AG10803 (cell line): Measurements from ENCODE around the gene CDT1.

Experiments used
- DNase-seq: peaks from one replicate; pipeline ENCODE4 v3.0.0; 2010; ENCODE audit warnings: low read depth
- H3K4me3 ChIP-seq: 2 replicates; pipeline ENCODE4 v1.5.1; 2011; ENCODE audit warnings: mild to moderate bottlenecking, low read length, control low read depth
- CTCF ChIP-seq: conservative IDR thresholded peaks from 2 replicates; pipeline ENCODE4 v1.5.1; 2011; ENCODE audit warnings: mild to moderate bottlenecking, low read length, control low read depth, inconsistent platforms

The CDT1 gene

GRCh38 chr16:88807626-88808453 lies 4.3 kb downstream of the CDT1 start:
- TF ChIP-seq CTCF = no peak
- H3K4me3 ChIP-seq = no peak overlapping the region
- DNase-seq = no peak

- DNase-seq = no peak
- TF ChIP-seq CTCF = no peak
- no peak overlapping the region for H3K4me3 ChIP-seq
These were observed 5.6 kb downstream of the CDT1 start for GRCh38 chr16:88809068-88809675.

GRCh38 chr16:88809676-88810165 lies 6.1 kb downstream of the CDT1 start:
- no peak for DNase-seq
- H3K4me3 ChIP-seq = no peak overlapping the region
- TF ChIP-seq CTCF = no peak

GRCh38 chr16:88810166-88810911 lies 6.8 kb downstream of the CDT1 start:
- TF ChIP-seq CTCF = no peak
- peak overlapping the region; percentile 74 for H3K4me3 ChIP-seq
- DNase-seq = no peak

GRCh38 chr16:88810912-88811768 lies 7.6 kb downstream of the CDT1 start:
- TF ChIP-seq CTCF = no peak
- H3K4me3 ChIP-seq = peak overlapping the region; percentile 74
- peak; percentile 71 for DNase-seq

- peak; percentile 92 for DNase-seq
- no peak for TF ChIP-seq CTCF
- peak within 1 kb of the TSS; percentile 74 for H3K4me3 ChIP-seq
These were observed 8.4 kb downstream of the CDT1 start, which contains the start of gene APRT for GRCh38 chr16:88811769-88812512. APRT (minus strand) TSS chr16:88811928; CDS start chr16:88811899, 29 bp downstream.
